SIG-M5 treated with dmso at 0.1 percent for 504 hours (cell line): ENCODE results near the gene C3orf33.
A peak's percentile ranks its signal among the peaks of the same experiment; 100 is the strongest.

Experiments used
- DNase-seq: peaks from one replicate; lab custom pipeline; 2025; ENCODE audit not compliant: unreplicated experiment; lab: John Stamatoyannopoulos, UW

Gene C3orf33

GRCh38 chr3:155790272-155790925 is 15.7 kb downstream of the C3orf33 start:
- no peak for DNase-seq

GRCh38 chr3:155785662-155786295 is 20.3 kb downstream of the C3orf33 start:
- DNase-seq, result no peak

GRCh38 chr3:155782390-155782953 is 23.6 kb downstream of the C3orf33 start:
- DNase-seq, result peak; percentile 33

- DNase-seq, result no peak
These were observed 25.8 kb downstream of the C3orf33 start for GRCh38 chr3:155780291-155780690.

GRCh38 chr3:155778462-155778861 is 27.6 kb downstream of the C3orf33 start:
- DNase-seq, result no peak

GRCh38 chr3:155772801-155773200 is 33.3 kb downstream of the C3orf33 start:
- no peak for DNase-seq

- DNase-seq, result no peak
These were observed 35.0 kb downstream of the C3orf33 start for GRCh38 chr3:155771126-155771525.

GRCh38 chr3:155766206-155766605 is 39.9 kb downstream of the C3orf33 start:
- no peak for DNase-seq

- no peak for DNase-seq
These were observed 42.1 kb downstream of the C3orf33 start for GRCh38 chr3:155763870-155764463.

GRCh38 chr3:155760653-155761052 is 45.4 kb downstream of the C3orf33 start:
- DNase-seq, result no peak

GRCh38 chr3:155757577-155757976 is 48.5 kb downstream of the C3orf33 start:
- no peak for DNase-seq

GRCh38 chr3:155753038-155753639 is 52.9 kb downstream of the C3orf33 start:
- DNase-seq, result peak; percentile 77

GRCh38 chr3:155748611-155749365 is 57.3 kb downstream of the C3orf33 start:
- DNase-seq, result no peak

GRCh38 chr3:155747946-155748290 is 58.2 kb downstream of the C3orf33 start:
- DNase-seq, result no peak

- DNase-seq, result no peak
These were observed 58.7 kb downstream of the C3orf33 start for GRCh38 chr3:155747286-155747945.

- DNase-seq, result no peak
These were observed 59.4 kb downstream of the C3orf33 start for GRCh38 chr3:155746703-155747102.

GRCh38 chr3:155745795-155746550 is 60.1 kb downstream of the C3orf33 start:
- no peak for DNase-seq

GRCh38 chr3:155744626-155745324 is 61.3 kb downstream of the C3orf33 start, which contains the start of gene PLCH1:
Gene PLCH1, minus strand, starts transcription at chr3:155745071. Its CDS starts 40,847 bp downstream, at chr3:155704224.
- peak; percentile 65 for DNase-seq

GRCh38 chr3:155744010-155744625 is 62.0 kb downstream of the C3orf33 start:
- DNase-seq, result peak; percentile 23
